Stimulated activated naive CD4-positive, alpha-beta T cell treated with Interleukin-2 at 50 U/mL for 16 hours (primary cell): Measurements from ENCODE around the gene AKAP13.

ENCODE experiments used
- DNase-seq: peaks from one replicate; lab custom pipeline; 2025; lab: John Stamatoyannopoulos, UW

Gene AKAP13

GRCh38 chr15:85389306-85389650 is 8.9 kb downstream of the AKAP13 start:
- DNase-seq, result no peak

GRCh38 chr15:85389772-85390171 is 9.4 kb downstream of the AKAP13 start:
- DNase-seq, result no peak

GRCh38 chr15:85393210-85393609 is 12.8 kb downstream of the AKAP13 start:
- DNase-seq, result no peak

GRCh38 chr15:85394554-85395333 is 14.3 kb downstream of the AKAP13 start:
- no peak for DNase-seq

- no peak for DNase-seq
Observed at GRCh38 chr15:85396554-85396953, 16.2 kb downstream of the AKAP13 start.

GRCh38 chr15:85397151-85397550 is 16.7 kb downstream of the AKAP13 start:
- no peak for DNase-seq

- no peak for DNase-seq
Observed at GRCh38 chr15:85397926-85398325, 17.5 kb downstream of the AKAP13 start.

- DNase-seq, result no peak
Observed at GRCh38 chr15:85398822-85399221, 18.4 kb downstream of the AKAP13 start.

- DNase-seq, result no peak
Observed at GRCh38 chr15:85399627-85400026, 19.2 kb downstream of the AKAP13 start.

GRCh38 chr15:85400606-85401005 is 20.2 kb downstream of the AKAP13 start:
- no peak for DNase-seq

GRCh38 chr15:85401108-85401774 is 20.8 kb downstream of the AKAP13 start:
- no peak for DNase-seq

GRCh38 chr15:85402195-85402881 is 21.9 kb downstream of the AKAP13 start:
- DNase-seq, result no peak

GRCh38 chr15:85403745-85404144 is 23.3 kb downstream of the AKAP13 start:
- DNase-seq, result no peak

- no peak for DNase-seq
Observed at GRCh38 chr15:85404176-85404917, 23.9 kb downstream of the AKAP13 start.

GRCh38 chr15:85404918-85405866 is 24.8 kb downstream of the AKAP13 start:
- no peak for DNase-seq

GRCh38 chr15:85406916-85407315 is 26.5 kb downstream of the AKAP13 start:
- DNase-seq, result no peak

- peak; percentile 27 for DNase-seq
Observed at GRCh38 chr15:85407421-85408269, 27.2 kb downstream of the AKAP13 start.

- peak; percentile 45 for DNase-seq
Observed at GRCh38 chr15:85408270-85408746, 27.9 kb downstream of the AKAP13 start.

- DNase-seq, result no peak
Observed at GRCh38 chr15:85412066-85412465, 31.7 kb downstream of the AKAP13 start.
